ENCODE measurements around the gene RALGAPB.
"Not testable (repeated sequence)": the region's sequence is repeated elsewhere in the genome, so short reads cannot be mapped to it uniquely, and the experiment has no call there.

Gene RALGAPB

DNA sequence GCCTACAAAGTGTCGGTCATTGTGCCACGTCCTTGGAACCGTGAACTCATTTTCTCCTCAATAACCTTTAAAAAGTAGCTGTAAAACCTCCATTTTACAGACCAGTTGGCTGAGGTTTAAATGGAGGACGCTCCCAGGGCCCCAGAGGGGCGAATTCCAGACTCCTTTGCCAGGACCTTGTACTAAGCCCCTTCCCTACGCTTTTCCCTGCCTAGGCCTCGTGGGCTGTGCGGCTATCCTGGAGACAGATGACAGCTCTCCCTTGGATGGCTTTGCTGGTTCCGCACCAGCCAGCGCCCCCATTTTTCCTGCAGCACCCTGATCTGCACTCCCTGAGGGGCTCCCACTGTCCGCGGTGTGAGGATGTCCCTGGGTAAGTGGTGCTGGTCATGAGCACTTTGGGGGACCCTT, 25.4 kb upstream of the RALGAPB start:
- no peak for DNase-seq (ENCODE audit: low spot score)

DNA sequence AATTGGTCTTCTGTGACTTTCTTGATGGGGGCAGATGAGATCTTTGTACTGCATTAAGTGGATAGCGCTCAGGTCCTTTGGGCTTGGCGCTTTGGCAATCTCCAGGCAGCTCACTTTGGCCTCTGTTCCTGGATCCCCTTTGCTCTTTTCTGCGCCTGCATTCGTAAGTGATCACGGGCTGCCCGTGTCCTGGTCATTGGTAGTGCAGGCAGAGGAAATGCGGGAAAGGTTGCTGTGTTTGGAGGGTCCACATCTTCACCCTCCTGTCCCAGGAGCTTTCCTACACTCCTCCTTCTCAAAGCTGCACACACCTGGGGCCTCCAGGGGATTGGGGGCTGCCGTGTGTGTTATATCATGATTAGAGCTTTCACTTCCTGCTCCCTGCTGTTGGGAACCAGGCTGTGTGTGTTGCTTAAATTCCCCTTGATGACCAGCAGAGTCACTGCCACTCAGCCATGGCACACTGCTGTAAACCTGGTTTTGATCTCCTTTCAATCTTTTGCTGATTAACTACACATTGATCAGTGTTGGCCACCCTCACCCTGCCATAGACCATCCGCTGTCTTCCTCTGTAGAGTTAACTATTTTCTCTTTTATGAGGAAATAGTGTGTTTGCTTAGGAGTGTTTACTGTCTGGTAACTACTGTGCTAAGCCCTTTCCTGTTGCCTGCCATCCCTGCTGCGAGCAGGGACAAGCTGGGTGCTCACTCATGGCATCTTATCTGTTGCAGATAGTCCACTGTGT, 24.5 kb upstream of the RALGAPB start:
- peak; percentile 42 for DNase-seq (ENCODE audit: low spot score)

DNA sequence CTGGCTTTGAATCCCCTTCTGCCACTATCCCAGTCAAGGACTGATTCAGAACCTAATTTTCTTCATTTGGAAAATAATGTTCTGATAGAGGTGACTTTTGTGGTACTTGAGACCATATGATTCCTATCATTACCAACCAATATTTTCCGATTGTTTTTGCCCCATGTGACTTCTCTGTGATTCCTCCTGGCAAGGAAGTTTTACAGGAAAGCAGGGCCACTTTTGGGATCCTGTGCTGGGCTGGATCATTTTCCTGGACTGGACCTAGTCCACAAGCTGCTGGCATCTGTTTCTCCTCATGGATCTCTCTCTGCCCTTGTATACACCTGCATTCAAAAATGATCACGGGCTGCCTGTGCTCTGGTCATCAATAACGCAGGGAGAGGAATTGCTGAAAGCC, 23.6 kb upstream of the RALGAPB start:
- no peak for DNase-seq (ENCODE audit: low spot score)

DNA sequence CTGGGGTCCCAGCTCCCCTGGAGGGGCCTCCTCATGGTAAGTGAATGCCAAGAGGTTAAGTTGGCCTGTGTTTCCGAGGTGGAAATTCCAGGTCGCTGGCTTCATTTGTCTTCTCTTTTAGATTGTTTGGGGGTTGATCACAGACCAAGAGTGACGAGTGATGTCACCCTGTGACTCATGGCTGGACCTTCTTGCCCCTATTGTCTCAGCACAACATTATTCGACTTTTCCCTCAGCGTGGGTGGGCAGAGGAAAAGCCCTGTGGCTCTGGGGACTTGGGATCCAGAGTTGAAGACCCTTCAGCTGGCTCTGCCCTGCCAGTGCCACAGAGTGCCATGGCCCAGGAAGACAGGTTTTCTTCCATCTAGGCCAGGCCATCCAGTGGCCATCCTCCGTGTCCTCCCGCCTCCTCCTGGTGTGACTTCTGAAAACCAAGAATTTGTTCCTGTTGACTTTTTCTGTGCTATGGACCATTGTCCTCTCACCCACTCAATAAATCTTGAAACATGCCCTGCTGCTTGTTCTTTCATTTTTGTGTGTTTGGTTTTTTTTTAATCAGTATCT, 22.1 kb upstream of the RALGAPB start:
- DNase-seq (ENCODE audit: low spot score), result no peak

DNA sequence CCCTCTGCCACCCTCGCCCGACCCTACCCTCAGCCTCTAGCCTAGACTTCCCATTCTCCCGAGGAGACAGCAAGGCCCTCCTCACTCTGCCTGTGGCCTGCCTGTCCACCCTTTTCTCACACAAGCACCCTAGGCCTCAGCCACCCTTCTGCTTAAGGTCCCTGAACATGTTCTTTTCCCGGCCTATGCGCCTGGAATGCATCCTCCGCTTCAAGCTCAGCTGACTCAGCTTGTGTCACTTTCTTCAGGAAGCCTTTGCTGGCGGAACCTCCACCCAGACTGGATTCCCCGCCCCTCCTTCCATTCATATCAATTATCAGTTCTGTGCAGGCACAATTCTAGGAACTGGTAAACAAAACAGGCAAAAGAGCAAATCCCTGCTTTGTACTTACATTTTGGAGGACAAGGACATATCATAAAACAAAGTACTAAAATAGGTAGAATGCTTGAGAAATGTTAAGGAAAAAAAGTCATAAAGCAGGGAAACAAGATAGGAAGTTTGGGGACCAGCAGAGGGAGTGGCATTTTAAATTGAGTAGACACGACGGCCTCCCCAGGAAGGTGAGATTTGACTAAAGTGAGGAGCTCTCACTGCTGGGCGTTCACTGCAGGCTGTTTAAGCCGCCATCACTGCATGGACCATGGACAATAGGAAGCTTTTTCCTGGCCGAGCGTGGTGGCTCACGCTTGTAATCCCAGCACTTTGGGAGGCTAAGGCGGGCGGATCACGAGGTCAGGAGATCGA, 19.6 kb upstream of the RALGAPB start:
- no peak for DNase-seq (ENCODE audit: low spot score)

DNA sequence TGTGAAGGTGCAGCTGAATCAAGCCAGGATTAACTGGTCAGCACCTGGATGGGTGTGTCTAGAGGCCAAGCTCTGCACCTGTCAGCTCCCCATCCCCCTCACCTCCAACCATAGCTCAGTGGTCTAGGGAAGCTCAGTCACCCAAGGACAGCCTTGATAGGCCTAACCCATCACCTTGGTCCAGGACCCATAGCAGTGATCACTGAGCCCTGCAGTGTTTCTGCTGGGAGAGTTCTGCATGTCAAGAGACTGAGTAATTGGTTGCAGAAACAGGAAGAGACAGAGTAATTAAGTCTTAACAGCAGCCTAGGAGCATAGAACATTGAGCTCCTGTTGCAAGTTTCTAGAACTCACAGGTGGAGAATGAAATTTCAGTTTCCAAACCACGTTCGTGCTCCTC, 18.7 kb upstream of the RALGAPB start:
- DNase-seq (ENCODE audit: low spot score), result no peak

DNA sequence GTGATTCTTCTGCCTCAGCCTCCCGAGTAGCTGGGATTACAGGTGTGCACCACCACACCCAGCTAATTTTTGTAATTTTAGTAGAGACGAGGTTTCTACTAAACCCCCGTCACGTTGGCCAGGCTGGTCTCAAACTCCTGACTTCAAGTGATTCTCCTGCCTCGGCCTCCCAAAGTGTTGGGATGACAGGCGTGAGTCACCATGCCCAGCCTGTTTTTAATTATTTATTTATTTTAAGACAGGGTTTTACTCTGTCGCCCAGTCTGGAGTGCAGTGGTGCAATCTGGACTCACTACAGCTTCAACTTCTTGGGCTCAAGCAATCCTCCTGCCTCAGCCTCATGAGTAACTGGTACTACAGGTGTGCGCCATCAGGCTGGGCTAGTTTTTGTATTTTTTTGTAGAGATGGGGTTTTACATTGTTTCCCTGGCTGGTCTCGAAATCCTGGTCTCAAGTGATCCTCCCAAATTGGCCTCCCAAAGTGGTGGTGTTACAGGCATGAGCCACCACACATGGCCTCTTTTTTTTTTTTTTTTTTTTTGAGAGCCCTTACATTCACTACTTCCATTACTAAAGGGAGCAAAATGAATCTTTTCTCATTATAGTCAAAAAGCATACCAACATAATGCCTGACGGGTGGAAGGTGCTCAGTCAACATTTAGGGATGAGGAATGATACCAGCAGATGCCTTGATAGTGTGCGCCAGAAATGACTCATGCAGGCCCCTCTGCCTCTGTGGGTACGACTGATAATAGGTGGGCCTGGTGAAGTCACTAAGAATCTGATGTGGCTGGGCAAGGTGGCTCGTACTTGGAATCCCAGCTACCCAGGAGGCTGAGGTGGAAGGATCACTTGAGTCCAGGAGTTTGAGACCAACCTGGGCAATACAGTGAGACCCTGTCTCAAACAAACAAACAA, 17.8 kb upstream of the RALGAPB start:
- no peak for DNase-seq (ENCODE audit: low spot score)

DNA sequence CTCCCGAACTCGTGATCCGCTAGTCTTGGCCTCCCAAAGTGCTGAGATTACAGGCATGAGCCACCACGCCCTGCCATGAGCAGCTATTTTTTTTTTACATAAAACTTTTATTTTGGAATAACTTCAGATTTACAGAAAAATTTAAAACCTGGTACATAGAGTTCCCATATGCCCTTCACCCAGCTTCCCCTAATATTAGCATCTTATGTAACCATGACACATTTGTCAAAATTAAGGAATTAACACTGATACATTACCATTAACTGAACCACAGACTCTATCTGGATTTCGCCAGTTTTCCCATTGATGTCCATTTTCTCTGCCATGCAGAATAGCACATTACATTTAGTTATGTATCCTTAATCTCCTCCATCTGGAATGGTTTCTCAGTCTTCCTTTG, 14.3 kb upstream of the RALGAPB start:
- DNase-seq (ENCODE audit: low spot score), result no peak

DNA sequence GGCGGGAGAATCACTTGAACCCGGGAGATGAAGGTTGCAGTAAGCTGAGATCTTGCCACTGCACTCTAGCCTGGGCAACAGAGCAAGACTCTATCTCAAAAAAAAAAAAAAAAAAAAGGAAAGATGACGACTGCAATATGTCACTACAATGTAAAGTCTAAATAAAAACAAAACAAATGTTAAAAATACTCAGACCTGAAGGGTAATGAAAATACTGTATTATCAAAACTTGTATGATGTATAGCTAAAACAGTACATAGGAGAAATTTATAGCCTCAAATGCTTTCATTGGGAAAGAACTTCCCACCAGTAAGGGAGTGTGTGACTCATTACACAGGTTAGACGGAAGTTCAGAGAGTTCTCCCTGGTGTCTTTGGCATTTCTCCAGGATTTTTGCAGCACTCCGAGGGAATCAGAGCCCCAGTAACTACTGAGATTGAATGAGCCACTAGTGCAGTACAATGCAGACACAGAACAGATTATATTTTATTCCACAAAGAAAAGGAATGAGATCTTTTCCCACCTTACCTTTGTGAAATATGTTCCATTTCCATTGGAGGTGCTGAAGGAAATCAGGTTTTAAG, 12.5 kb upstream of the RALGAPB start:
- peak; percentile 54 for DNase-seq (ENCODE audit: low spot score)

DNA sequence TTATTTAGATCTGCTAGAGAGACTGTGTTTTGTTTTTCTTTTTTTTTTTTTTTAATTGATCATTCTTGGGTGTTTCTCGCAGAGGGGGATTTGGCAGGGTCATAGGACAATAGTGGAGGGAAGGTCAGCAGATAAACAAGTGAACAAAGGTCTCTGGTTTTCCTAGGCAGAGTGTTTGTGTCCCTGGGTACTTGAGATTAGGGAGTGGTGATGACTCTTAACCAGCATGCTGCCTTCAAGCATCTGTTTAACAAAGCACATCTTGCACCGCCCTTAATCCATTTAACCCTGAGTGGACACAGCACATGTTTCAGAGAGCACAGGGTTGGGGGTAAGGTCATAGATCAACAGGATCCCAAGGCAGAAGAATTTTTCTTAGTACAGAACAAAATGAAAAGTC, 12.0 kb upstream of the RALGAPB start:
- DNase-seq (ENCODE audit: low spot score), result not testable (repeated sequence)

DNA sequence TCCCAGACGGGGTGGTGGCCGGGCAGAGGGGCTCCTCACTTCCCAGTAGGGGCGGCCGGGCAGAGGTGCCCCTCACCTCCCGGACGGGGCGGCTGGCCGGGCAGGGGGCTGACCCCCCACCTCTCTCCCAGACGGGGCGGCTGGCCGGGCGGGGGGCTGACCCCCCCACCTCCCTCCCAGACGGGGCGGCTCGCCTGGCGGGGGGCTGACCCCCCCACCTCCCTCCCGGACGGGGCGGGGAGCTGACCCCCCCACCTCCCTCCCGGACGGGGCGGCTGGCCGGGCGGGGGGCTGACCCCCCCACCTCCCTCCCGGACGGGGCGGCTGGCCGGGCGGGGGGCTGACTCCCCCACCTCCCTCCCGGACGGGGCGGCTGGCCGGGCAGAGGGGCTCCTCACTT, 11.5 kb upstream of the RALGAPB start:
- DNase-seq (ENCODE audit: low spot score), result not testable (repeated sequence)

DNA sequence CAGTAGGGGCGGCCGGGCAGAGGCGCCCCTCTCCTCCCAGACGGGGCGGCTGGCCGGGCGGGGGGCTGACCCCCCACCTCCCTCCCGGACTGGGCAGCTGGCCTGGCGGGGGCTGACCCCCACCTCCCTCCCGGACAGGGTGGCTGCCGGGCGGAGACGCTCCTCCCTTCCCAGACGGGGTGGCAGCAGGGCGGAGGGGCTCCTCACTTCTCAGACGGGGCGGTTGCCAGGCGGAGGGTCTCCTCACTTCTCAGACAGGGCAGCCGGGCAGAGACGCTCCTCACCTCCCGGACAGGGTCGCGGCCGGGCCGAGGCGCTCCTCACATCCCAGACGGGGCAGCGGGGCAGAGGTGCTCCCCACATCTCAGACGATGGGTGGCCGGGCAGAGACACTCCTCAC, 11.1 kb upstream of the RALGAPB start:
- not testable (repeated sequence) for DNase-seq (ENCODE audit: low spot score)

DNA sequence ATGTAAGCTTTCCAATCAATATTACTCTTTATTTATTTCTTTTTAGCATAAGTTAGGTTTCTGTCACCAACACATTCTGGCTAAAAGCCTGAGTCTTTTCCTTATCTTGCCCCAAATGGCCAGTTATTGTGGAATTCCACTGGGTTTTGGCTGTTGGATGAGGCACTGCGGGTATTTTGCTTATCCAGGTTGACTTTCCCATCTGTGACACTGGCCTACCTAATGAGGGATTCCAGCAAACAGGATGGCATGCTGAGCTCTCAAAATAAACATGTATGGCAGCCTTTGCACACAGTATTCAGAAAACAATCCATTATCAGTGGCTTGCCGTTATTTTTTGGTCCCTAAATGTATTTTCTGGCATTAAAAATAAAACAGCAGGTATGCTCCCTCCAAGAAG, 6.5 kb upstream of the RALGAPB start:
- DNase-seq (ENCODE audit: low spot score), result no peak

DNA sequence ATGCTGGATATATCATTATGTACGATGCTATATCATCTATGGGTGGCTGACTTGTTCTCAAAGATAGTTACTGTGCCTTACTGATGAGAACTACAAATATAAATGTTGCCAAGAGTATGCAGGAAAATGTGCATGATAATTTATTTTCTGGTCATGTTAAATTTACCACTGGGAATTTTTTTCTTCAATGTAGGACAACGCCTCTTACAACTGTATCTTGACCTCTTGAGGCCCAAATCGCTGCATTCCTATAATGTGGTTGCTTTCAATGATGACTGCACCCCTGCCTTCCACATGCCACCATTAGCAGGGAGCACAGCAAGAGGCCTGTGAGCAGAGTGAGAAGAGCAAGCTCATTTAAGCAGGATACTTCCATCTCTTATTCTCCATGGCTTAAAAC, 5.7 kb upstream of the RALGAPB start:
- DNase-seq (ENCODE audit: low spot score), result no peak

DNA sequence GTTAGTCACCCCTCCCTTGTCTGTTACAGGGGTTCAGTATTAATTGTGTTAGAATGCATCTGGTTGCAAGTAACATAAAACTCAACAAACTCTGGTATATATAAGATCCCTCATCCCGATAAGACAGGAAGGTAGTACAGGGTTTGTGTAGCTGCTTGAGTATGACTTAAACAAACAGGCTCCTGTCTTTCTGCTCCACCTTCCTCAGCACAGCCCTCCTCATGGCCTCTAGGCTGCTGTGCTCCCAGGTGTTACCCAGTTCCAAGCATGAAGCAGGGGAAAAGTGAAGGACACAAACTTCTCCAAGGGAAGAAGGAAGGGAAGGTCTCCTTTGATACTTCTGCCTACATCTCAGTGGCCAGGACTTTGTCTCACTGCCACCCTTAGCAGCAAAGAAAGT, 1.4 kb upstream of the RALGAPB start:
- no peak for DNase-seq (ENCODE audit: low spot score)

DNA sequence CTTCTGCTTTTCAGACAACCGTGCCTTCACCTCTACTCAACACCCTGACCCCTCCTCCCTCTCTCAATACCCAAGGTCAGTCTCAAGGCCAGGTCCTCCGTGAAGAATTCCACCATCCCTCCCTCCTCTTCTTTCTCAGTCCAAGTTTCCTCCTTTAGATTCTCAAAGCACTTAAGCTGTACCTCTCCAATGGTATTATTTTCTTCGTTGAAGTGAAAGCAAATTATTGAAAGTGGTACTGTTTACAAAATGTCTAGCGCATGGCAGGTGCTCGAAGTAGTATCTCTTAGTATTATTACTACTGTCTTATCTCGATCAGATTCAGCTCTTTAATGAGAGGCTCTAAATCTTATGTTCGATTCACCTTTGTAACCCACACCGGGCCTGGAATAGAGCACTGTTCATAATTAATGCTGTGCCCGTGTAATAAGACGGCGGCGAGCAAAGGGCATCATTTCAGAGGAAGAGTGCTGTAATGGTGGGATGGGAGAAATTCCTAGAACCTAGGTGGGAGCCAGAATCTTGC, 593 bp upstream of the RALGAPB start:
- no peak for DNase-seq (ENCODE audit: low spot score)

DNA sequence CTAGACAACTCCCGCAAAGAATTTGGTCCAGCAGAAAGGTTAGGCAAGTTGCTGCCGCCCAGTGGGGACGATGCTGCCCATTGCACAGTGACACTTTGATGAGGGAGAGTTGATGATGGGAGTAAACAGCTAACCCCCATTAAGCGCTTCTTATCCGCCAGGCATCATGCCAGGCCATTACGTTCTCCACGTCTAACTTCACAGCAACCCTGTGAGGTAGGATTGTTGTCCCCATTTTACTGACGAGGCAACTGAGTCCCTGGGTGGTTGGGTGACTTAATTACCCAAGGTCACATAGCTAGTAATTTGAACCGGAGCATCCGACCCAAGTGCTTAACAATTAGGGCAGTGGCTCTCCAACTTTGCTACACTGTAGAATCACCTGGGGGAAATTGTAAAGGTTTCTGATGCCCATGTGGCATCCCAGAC, 738 bp downstream of the RALGAPB start:
- no peak for DNase-seq (ENCODE audit: low spot score)

DNA sequence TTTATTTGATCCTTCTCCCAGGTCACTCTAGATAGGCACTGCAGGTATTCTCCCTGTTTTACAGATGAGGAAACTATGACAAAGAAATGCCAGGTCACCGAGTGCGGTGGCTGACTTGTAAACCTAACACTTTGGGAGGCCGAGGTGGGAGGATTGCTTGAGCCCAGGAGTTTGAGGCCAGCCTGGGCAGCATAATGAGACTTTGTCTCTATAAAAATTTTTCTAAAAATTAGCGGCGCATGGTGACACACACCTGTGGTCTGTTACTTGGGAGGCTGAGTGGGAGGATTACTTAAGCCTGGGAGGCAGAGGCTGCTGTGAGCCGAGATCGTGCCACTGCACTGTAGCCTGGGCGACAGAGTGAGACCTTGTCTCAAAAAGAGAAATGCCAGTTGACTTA, 5.1 kb downstream of the RALGAPB start:
- no peak for DNase-seq (ENCODE audit: low spot score)

DNA sequence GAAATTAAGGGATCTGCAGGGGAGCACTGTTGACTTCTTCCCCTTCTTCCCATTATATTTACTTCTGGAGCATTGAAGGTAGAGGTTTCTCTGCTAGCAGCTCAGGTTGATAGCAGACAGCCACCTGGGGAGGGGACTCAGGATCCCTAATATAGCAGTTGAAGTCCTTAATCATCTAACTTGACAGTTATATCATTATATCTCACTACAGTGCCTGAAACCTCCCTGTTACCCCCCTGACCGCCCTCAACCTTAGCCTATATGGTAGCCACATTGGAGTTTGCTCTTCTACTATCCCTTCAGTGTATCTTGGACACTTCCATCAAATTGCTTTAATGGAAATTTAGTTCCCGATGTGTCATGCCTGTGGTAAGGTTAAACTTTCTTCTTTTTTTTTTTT, 7.0 kb downstream of the RALGAPB start:
- no peak for DNase-seq (ENCODE audit: low spot score)

DNA sequence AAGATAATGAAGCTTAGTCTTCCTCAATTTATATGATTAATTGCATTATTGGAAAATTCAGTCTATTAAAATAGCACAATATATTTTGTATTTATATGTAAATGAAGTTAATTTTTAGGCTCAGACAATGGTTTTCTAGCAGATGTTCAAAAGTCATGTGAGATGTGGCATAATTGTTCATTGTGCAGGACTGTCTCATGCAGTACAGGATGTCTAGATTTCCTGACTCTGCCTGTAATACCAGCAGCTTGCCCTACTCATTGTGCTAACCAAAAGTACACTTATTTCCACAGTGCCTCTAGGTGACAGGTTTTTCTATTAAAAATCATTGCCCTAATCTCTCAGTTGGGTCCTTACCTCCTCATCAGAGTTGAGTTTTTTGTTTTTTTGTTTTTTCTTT, 12.4 kb downstream of the RALGAPB start:
- DNase-seq (ENCODE audit: low spot score), result no peak

DNA sequence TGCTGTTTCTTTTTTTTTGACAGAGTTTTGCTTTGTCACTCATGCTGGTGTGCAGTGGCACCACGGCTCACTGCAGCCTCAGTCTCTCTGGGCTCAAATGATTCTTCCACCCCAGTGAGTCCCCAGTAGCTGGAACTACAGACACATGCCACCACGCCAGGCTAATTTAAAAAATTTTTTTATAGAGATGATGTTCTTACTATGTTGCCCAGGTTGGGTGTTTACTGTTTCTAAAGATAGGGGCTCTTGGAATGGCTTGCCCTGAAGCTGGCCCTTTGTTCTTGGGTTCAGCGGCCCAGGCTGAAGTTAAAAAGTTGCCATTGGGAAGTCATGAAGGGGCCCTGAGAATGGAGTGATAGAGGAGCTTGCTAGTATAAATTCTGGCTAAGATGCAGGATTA, 16.5 kb downstream of the RALGAPB start:
- no peak for DNase-seq (ENCODE audit: low spot score)
